ENCODE results near the gene MATCAP1.

- TF ChIP-seq MTF1 (CRISPR knock-in tag; IDR thresholded peaks at IDR 0.05) (no peak), ZBTB38 (CRISPR knock-in tag; IDR thresholded peaks at IDR 0.05) (no peak), ZNF556 (CRISPR knock-in tag; IDR thresholded peaks at IDR 0.05; ENCODE audit: borderline replicate concordance) (peak; percentile 30; the same call in 1 of the 2 replicates), NFE2L1 (CRISPR knock-in tag; IDR thresholded peaks at IDR 0.05; ENCODE audit: borderline replicate concordance) (no peak), PRDM4 (CRISPR knock-in tag; IDR thresholded peaks at IDR 0.05; ENCODE audit: borderline replicate concordance) (no peak), HNF4A (CRISPR knock-in tag; IDR thresholded peaks at IDR 0.05) (no peak), CTCF (CRISPR knock-in tag; IDR thresholded peaks at IDR 0.05) (peak; percentile 77), ZNF264 (CRISPR knock-in tag; IDR thresholded peaks at IDR 0.05) (no peak), SNRNP70 (IDR thresholded peaks at IDR 0.05; ENCODE audit: low read depth, low read length) (no peak), ZNF207 (IDR thresholded peaks at IDR 0.05; ENCODE audit: borderline replicate concordance) (no peak)
- TF ChIP-seq, protein P1, sequence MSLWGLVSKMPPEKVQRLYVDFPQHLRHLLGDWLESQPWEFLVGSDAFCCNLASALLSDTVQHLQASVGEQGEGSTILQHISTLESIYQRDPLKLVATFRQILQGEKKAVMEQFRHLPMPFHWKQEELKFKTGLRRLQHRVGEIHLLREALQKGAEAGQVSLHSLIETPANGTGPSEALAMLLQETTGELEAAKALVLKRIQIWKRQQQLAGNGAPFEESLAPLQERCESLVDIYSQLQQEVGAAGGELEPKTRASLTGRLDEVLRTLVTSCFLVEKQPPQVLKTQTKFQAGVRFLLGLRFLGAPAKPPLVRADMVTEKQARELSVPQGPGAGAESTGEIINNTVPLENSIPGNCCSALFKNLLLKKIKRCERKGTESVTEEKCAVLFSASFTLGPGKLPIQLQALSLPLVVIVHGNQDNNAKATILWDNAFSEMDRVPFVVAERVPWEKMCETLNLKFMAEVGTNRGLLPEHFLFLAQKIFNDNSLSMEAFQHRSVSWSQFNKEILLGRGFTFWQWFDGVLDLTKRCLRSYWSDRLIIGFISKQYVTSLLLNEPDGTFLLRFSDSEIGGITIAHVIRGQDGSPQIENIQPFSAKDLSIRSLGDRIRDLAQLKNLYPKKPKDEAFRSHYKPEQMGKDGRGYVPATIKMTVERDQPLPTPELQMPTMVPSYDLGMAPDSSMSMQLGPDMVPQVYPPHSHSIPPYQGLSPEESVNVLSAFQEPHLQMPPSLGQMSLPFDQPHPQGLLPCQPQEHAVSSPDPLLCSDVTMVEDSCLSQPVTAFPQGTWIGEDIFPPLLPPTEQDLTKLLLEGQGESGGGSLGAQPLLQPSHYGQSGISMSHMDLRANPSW (CRISPR knock-in tag; IDR thresholded peaks at IDR 0.05; ENCODE audit: borderline replicate concordance): no peak
- TF ChIP-seq, protein P2, sequence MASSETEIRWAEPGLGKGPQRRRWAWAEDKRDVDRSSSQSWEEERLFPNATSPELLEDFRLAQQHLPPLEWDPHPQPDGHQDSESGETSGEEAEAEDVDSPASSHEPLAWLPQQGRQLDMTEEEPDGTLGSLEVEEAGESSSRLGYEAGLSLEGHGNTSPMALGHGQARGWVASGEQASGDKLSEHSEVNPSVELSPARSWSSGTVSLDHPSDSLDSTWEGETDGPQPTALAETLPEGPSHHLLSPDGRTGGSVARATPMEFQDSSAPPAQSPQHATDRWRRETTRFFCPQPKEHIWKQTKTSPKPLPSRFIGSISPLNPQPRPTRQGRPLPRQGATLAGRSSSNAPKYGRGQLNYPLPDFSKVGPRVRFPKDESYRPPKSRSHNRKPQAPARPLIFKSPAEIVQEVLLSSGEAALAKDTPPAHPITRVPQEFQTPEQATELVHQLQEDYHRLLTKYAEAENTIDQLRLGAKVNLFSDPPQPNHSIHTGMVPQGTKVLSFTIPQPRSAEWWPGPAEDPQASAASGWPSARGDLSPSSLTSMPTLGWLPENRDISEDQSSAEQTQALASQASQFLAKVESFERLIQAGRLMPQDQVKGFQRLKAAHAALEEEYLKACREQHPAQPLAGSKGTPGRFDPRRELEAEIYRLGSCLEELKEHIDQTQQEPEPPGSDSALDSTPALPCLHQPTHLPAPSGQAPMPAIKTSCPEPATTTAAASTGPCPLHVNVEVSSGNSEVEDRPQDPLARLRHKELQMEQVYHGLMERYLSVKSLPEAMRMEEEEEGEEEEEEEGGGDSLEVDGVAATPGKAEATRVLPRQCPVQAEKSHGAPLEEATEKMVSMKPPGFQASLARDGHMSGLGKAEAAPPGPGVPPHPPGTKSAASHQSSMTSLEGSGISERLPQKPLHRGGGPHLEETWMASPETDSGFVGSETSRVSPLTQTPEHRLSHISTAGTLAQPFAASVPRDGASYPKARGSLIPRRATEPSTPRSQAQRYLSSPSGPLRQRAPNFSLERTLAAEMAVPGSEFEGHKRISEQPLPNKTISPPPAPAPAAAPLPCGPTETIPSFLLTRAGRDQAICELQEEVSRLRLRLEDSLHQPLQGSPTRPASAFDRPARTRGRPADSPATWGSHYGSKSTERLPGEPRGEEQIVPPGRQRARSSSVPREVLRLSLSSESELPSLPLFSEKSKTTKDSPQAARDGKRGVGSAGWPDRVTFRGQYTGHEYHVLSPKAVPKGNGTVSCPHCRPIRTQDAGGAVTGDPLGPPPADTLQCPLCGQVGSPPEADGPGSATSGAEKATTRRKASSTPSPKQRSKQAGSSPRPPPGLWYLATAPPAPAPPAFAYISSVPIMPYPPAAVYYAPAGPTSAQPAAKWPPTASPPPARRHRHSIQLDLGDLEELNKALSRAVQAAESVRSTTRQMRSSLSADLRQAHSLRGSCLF (CRISPR knock-in tag; IDR thresholded peaks at IDR 0.05; ENCODE audit: borderline replicate concordance): no peak
- TF ChIP-seq, protein P3, sequence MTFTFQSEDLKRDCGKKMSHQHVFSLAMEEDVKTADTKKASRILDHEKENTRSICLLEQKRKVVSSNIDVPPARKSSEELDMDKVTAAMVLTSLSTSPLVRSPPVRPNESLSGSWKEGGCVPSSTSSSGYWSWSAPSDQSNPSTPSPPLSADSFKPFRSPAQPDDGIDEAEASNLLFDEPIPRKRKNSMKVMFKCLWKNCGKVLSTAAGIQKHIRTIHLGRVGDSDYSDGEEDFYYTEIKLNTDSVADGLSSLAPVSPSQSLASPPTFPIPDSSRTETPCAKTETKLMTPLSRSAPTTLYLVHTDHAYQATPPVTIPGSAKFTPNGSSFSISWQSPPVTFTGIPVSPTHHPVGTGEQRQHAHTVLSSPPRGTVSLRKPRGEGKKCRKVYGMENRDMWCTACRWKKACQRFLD (CRISPR knock-in tag; IDR thresholded peaks at IDR 0.05; ENCODE audit: borderline replicate concordance): no peak
These were observed 14.1 kb downstream of the MATCAP1 start for GRCh38 chr16:67169642-67170167.

Measured in HepG2 (cell line).